GM21717 (cell line): ENCODE results near the gene DENND1A.

ENCODE experiments used
- ATAC-seq: cut with Tn5 transposase; IDR thresholded peaks from one replicate; pipeline ENCODE4 v1.9.1; 2021; ENCODE audit warnings: mild to moderate bottlenecking, moderate library complexity; ENCODE audit not compliant: unreplicated experiment

The DENND1A gene

DNA sequence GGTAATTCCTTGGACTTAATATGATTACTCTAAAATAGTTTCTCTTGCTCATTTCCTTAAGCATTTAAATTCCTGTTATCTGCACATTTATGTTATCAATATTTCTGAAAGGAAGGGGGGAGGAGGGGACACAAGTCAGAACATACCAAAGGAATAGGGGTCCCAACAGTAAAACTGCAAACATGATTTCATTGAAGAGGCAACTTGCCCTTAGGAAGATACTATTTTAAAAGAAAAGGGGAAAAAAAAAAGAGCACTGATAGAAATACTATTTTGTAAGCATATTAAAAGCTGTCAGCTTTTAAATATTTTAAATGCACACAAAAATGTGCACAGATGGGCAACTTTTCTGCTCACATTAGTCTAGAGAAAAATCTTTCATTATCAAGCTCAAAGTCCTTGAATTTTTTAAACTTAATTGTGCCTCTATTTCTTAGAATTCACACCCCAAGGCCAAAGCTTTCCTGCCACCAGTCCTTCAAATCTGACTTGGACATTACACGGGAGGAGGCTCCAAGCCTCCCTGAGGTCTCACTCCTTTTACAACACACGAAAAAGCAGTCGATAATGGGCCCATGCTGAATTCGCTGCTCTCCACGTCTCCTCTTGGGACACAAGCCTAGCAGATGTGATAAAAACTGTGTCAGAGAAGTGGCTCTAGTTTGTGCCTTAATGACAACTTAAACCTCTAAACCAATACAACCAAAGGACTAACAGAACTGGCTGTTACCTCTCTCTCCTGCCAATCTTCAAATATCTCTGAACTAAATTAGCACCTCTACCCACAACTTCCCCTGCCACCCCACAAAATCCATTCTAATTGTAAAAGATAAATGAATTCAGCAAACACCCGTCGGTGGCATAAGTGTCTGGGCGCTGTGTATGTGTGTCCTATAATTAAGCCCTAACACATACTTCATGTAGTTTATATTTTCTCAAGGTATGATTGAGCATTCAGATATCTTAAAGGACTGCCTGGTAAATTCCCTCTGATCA, 154.3 kb downstream of the DENND1A start:
- ATAC-seq, result no peak

- ATAC-seq, result no peak
Measured at GRCh38 chr9:123773783-123774182, 156.1 kb downstream of the DENND1A start.

- no peak for ATAC-seq
Measured at GRCh38 chr9:123772967-123773366, 157.0 kb downstream of the DENND1A start.

DNA sequence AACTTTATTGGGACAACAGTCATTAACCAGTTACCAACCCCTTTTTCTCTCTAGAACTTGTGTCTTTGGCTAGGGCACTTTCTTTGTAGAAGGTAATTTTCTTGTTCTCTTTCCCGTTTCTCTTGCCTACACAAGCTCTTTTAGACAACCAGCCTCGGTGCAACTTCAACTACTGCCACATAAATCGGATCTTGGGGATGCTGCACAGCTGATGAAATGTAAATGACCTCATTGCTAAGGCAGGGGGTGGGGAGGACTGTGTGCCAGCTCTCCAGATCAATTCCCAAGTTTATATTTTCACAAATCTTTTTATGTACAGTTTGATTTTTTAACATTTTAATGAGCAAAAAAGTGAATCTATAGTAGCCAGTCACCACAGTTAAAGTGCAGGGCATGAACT, 157.6 kb downstream of the DENND1A start:
- ATAC-seq, result no peak

DNA sequence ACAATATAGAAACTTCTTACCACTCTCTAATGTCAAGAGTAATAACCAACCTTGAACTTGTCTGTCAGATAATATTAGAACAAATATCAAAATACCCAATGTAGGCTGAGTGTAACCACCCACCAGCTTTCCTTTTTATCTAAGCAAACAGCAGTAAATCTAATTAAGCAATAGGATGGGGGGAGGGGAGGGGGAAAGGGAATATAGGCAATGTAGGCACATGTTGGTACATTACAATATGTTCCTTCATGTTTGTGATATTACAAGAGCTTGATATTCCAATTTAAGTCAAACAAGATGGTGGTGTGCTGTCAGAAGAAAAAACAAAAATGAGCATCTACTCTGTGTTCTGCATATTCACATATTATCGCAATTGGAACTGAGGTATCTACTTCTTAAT, 158.2 kb downstream of the DENND1A start:
- ATAC-seq, result no peak

DNA sequence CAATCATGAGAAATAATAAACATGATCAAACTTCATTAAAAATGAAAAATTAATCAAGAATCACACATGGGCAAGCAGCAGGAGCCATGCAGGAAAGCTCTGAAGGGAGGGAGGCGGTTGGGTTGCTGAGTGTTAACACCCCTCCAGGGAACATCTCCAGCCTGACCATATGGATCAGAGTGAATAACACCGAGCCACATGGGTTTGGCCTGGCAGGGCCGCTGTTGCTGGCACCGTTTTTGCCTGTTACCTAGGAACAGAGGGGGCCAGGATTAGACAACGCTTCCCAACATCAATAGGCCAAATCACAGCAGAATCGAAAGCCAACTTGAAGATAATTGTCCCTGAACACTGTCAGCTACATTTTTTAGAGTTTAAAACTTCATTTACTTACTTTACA, 160.2 kb downstream of the DENND1A start:
- no peak for ATAC-seq

GRCh38 chr9:123763910-123764588, 165.9 kb downstream of the DENND1A start:
- ATAC-seq, result no peak

GRCh38 chr9:123761905-123762605, 167.9 kb downstream of the DENND1A start:
- ATAC-seq, result no peak

DNA sequence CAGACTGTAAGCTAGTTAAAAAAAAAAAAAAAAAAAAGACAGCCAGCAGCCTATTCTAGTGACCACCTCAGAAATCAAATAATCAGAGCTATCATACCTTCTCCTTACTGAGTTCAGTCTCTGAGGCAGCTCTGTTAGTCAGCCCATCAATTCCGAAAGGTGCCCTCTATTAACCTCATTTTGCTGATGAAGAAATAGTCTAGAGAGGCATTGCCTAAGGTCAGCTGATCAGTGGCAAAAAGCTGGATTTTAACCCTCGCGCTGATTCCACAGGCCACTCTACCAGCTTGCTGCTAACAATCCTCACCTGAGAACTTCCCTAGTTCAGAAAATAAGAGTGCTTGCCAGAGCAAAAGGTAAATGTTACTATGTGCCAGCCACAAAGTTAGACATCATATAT, 172.0 kb downstream of the DENND1A start:
- ATAC-seq, result no peak

DNA sequence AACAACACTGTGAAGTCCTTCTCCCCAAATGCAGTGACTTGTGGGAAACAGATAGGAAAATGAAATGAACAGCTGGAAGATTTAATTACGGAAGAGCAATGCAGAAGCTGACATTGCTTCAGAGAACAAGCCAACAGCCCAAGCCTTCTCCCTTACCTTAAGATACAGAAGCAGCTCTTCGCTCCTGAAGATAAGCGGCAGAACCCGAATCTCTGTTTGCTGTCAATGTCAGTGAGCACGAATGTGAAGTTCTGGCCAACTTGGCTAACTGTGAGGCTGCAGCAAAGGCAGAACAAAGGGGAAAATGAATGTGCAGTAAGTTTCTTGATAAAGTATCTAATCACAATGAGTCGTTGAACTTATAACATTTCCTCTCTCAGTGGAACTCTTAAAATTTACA, 172.4 kb downstream of the DENND1A start:
- ATAC-seq, result no peak

GRCh38 chr9:123756484-123757106, 173.3 kb downstream of the DENND1A start:
- no peak for ATAC-seq

GRCh38 chr9:123753669-123754258, 176.2 kb downstream of the DENND1A start:
- ATAC-seq, result no peak

DNA sequence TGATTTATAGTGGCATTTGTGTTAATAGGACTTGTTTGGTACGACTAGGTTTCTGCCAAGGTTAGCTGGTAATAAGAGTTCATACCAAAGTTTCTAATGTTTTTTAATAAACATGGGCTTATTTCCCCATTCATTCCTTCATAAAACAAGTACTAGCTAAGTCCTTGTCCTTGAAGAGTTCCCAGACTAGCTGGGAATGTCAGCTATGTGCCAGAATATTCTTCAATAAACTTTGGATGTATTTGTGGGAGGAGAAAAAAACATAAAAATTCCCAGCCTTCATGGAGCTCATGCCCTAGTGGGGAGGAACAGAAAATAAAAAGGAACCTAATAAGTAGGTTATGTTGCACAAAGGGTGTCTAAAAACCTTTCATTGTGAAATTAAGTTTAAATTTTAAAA, 176.9 kb downstream of the DENND1A start:
- no peak for ATAC-seq

DNA sequence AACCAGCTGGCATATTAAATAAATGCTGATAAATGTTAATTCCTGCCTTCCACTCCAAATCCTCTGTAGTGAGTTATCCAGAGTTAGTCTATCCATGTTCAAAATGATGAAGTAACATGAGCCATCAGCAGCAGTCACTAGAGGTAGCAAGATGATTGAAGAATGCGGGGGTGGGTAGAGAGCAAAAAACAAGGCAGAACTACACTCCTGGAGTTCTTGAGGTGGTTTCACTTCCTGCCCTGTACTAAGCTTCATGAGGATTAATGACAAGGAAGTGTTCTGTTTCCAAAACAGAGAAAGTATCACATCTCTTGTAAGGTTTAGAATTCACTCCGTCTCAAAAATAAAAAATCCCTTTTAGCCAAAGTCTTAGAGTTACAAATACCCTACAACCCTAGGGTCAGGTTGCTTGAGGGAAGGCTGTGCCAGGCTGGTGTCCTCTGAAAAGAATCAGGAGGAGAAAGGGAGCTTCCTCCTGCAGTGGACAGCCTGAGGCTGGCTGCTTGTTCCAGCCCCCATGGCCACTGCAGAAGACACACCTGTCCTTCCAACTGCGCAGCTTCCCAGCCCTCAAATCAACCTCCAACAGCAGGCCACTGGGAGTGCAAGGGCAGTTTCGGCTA, 180.2 kb downstream of the DENND1A start:
- ATAC-seq, result peak; percentile 73

DNA sequence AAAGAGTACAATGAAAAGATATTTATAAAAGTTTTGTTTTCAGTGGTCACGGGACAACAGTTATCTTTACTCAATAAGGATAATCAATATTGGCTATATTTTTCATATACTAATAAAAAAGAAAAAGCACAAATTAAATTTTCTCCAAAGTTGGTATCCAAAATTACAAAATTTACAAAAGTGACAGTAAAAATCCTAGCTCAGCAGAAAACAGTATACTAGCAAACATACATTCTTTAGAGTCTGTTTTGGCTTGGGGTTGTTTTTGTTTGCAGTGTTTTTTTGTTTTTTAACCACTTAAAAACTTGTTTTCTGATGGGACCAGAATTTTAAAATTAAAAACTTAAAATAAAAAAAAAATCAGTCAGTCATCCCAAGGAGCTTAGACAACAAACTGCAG, 183.2 kb downstream of the DENND1A start:
- ATAC-seq, result no peak

- ATAC-seq, result no peak
Measured at GRCh38 chr9:123745933-123746332, 184.0 kb downstream of the DENND1A start.

GRCh38 chr9:123745451-123745850, 184.5 kb downstream of the DENND1A start:
- no peak for ATAC-seq

- no peak for ATAC-seq
Measured at GRCh38 chr9:123743737-123744136, 186.2 kb downstream of the DENND1A start.

GRCh38 chr9:123742009-123742767, 187.7 kb downstream of the DENND1A start:
- ATAC-seq, result no peak
